HepG2 (cell line): Measurements from ENCODE around the gene NPSR1. TPM values are rescaled to one million over a fixed set of nuclear protein-coding genes. Genes with fewer than 3 reads are reported as not detected.
A peak's percentile ranks its signal among the peaks of the same experiment; 100 is the strongest.
"Not testable (repeated sequence)": the region's sequence is repeated elsewhere in the genome, so short reads cannot be mapped to it uniquely, and the experiment has no call there.

Source experiments
- ATAC-seq: fragments of 200-7000 bp; cut with Tn5 transposase; 3 replicates; pipeline ENCODE4 v1.9.1; 2020; ENCODE audit warnings: mild to moderate bottlenecking, moderate library complexity
- BruUV-seq: library from RNA; stranded (reverse); fragments of 400-500 nt; replicated peaks from 2 replicates; lab custom pipeline; 2021; lab: Mats Ljungman, UMichigan
- CTCF ChIA-PET: fragments of 300-600 bp; formaldehyde crosslinking; extraction: SDS; loops from one replicate; lab custom pipeline; 2021; ENCODE audit warnings: low total read pairs, inconsistent platforms, low intra/inter-chr PET ratio; lab: Yijun Ruan, JAX
- POLR2A ChIA-PET: fragments of 350-600 bp; sonication (Branson Sonifier 250); formaldehyde crosslinking; loops from one replicate; lab custom pipeline; 2020; ENCODE audit warnings: antibody characterized with exemption, inconsistent platforms; lab: Yijun Ruan, JAX
- DNase-seq: peaks from one replicate; pipeline ENCODE4 v3.0.0-alpha.2; 2015; ENCODE audit warnings: low spot score
- FAIRE-seq: peaks from 3 replicates; lab custom pipeline; 2011; peaks lifted over from hg19 to GRCh38; lab: Jason Lieb, UNC
- H2AFZ ChIP-seq: one replicate; pipeline ENCODE4 v1.6.1; 2011; ENCODE audit warnings: low read length, inconsistent platforms
- H3K27ac ChIP-seq: fragments of 300-600 bp; 3 replicates; pipeline ENCODE4 v1.8.0; 2011; ENCODE audit warnings: mixed run types, mild to moderate bottlenecking, mixed read lengths, low read length, inconsistent platforms; ENCODE audit not compliant: insufficient read depth; ENCODE audit errors: extremely low read length
- H3K27me3 ChIP-seq, 2 experiments: fragments of 200-600 bp in 1 of 2; 2 replicates in 1 of 2; 3 replicates in 1 of 2; pipeline versions ENCODE4 v1.6.0 to v1.8.0; 2011; ENCODE audit warnings: low read length in 2 of 2, mild to moderate bottlenecking in 2 of 2, moderate library complexity in 2 of 2, inconsistent platforms in 1 of 2; ENCODE audit not compliant: insufficient read depth in 2 of 2, control insufficient read depth in 1 of 2
- H3K36me3 ChIP-seq, 2 experiments: fragments of 200-600 bp in 1 of 2; replicated peaks in 1 of 2; 2 replicates in 1 of 2; 3 replicates in 1 of 2; pipeline versions ENCODE4 v1.5.1 to v1.8.0; 2011; ENCODE audit warnings: low read length in 2 of 2, inconsistent platforms in 1 of 2; ENCODE audit not compliant: insufficient read depth in 2 of 2, control insufficient read depth in 1 of 2
- H3K4me1 ChIP-seq: 2 replicates; pipeline ENCODE4 v1.5.1; 2012; ENCODE audit warnings: low read length, inconsistent platforms; ENCODE audit not compliant: insufficient read depth
- H3K4me2 ChIP-seq: 2 replicates; pipeline ENCODE4 v1.6.0; 2011; ENCODE audit warnings: low read depth, low read length, inconsistent platforms
- H3K4me3 ChIP-seq, 3 experiments: fragments of 200-600 bp in 1 of 3; sonication (generic), shearing (Covaris generic) in 1 of 3; replicated peaks in 1 of 3; 2 replicates each; pipeline ENCODE4 v1.5.1; 2011 to 2016; ENCODE audit warnings: low read length in 3 of 3, inconsistent platforms in 2 of 3, low read depth in 2 of 3, mild to moderate bottlenecking in 2 of 3, control low read depth in 1 of 3, mixed read lengths in 1 of 3; ENCODE audit not compliant: insufficient read depth in 1 of 3
- H3K79me2 ChIP-seq: one replicate; pipeline ENCODE4 v1.6.1; 2011; ENCODE audit warnings: low read length, inconsistent platforms; ENCODE audit not compliant: insufficient read depth
- H3K9ac ChIP-seq: 2 replicates; pipeline ENCODE4 v1.6.0; 2011; ENCODE audit warnings: mild to moderate bottlenecking, low read depth, low read length, inconsistent platforms; ENCODE audit not compliant: insufficient read depth
- H3K9me3 ChIP-seq: 2 replicates; pipeline ENCODE4 v1.5.1; 2012; ENCODE audit warnings: mild to moderate bottlenecking, low read length
- H4K20me1 ChIP-seq: 2 replicates; pipeline ENCODE4 v1.6.0; 2011; ENCODE audit warnings: inconsistent platforms, mild to moderate bottlenecking, low read length, moderate library complexity; ENCODE audit not compliant: insufficient read depth
- HDAC1 ChIP-seq: sonication (generic); formaldehyde crosslinking; IDR thresholded peaks from 2 replicates; pipeline ENCODE4 v1.5.1; 2020; ENCODE audit warnings: mild to moderate bottlenecking, missing genetic modification reagents
- HNF4A ChIP-seq: sonication (generic); formaldehyde crosslinking; IDR thresholded peaks from 2 replicates; pipeline ENCODE4 v1.4.0; 2020; ENCODE audit warnings: missing genetic modification reagents
- HOXA3 ChIP-seq: sonication (generic); formaldehyde crosslinking; IDR thresholded peaks from 2 replicates; pipeline ENCODE4 v1.5.0; 2020; ENCODE audit warnings: missing genetic modification reagents
- MTERF4 ChIP-seq: sonication (generic); formaldehyde crosslinking; IDR thresholded peaks from 2 replicates; pipeline ENCODE4 v1.8.0; 2023; ENCODE audit warnings: mild to moderate bottlenecking, missing genetic modification reagents
- NONO ChIP-seq, 2 experiments: fragments of 450-650 bp in 1 of 2; sonication (generic) in 1 of 2; formaldehyde crosslinking in 1 of 2; IDR thresholded peaks in 1 of 2; conservative IDR thresholded peaks in 1 of 2; 2 replicates each; pipeline versions ENCODE4 v1.6.1 to v1.8.0; 2017 to 2022; ENCODE audit warnings: mild to moderate bottlenecking in 1 of 2, missing genetic modification reagents in 1 of 2, moderate library complexity in 1 of 2
- SALL1 ChIP-seq: sonication (generic); formaldehyde crosslinking; IDR thresholded peaks from 2 replicates; pipeline ENCODE4 v1.8.0; 2022; ENCODE audit warnings: mild to moderate bottlenecking, missing genetic modification reagents
- SAP130 ChIP-seq: IDR thresholded peaks from 2 replicates; pipeline ENCODE4 v1.6.1; 2016; ENCODE audit warnings: low read depth
- TAF1 ChIP-seq: sonication (generic); formaldehyde crosslinking; IDR thresholded peaks from 2 replicates; pipeline ENCODE4 v1.4.0; 2020; ENCODE audit warnings: missing genetic modification reagents
- THAP11 ChIP-seq: IDR thresholded peaks from 2 replicates; pipeline ENCODE4 v1.6.1; 2016; ENCODE audit warnings: missing biosample characterization, missing genetic modification reagents
- ZNF160 ChIP-seq: sonication (generic); formaldehyde crosslinking; IDR thresholded peaks from 2 replicates; pipeline ENCODE4 v1.8.0; 2022; ENCODE audit warnings: mild to moderate bottlenecking, inconsistent platforms, missing genetic modification reagents
- ZNF564 ChIP-seq: sonication (generic); formaldehyde crosslinking; IDR thresholded peaks from 2 replicates; pipeline ENCODE4 v1.8.1; 2023; ENCODE audit warnings: mild to moderate bottlenecking, missing genetic modification reagents
- ZNF670 ChIP-seq: sonication (generic); formaldehyde crosslinking; IDR thresholded peaks from 2 replicates; pipeline ENCODE4 v1.8.0; 2022; ENCODE audit warnings: mild to moderate bottlenecking, missing genetic modification reagents, borderline replicate concordance
- ZSCAN21 ChIP-seq: sonication (generic); formaldehyde crosslinking; IDR thresholded peaks from 2 replicates; pipeline ENCODE4 v1.8.0; 2022; ENCODE audit warnings: mild to moderate bottlenecking, missing genetic modification reagents, moderate library complexity, borderline replicate concordance
- WGBS: methylation state at CpG from one replicate; pipeline ENCODE4 v1.1.6; 2017; ENCODE audit warnings: low lambda C conversion rate; 5-methylcytosine and 5-hydroxymethylcytosine counted together
- in situ Hi-C: cut with HindIII; loops from 2 replicates; pipeline ENCODE4 v1.10.0; 2017; ENCODE audit warnings: low pct_unique_long_range_greater_than_20kb; ENCODE audit not compliant: extremely low pct_ligation_motif_present
- intact Hi-C: fragments of 100-400 bp; cut with micrococcal nuclease; formaldehyde crosslinking; loops from one replicate; pipeline ENCODE4 v1.10.0; 2022; ENCODE audit not compliant: unreplicated experiment
- polyA plus RNA-seq, 8 experiments: library from polyadenylated mRNA; depleted of rRNA in 3 of 8; stranded (reverse) in 7 of 8; unstranded in 1 of 8; fragments of >200 nt; fragmentation: Illumina TruSeq in 4 of 8; extraction: Trizol in 4 of 8; gene quantifications; 2 replicates each; pipeline versions ENCODE4 v1.2.1 to v1.2.3, GENCODE V29; 2011 to 2016; ENCODE audit warnings: low read depth in 4 of 8, missing spikeins in 1 of 8, mixed read lengths in 1 of 8; ENCODE audit not compliant: insufficient read depth in 1 of 8
- total RNA-seq, 5 experiments: library from RNA; depleted of rRNA; stranded (reverse); fragments of >200 nt; fragmentation: Illumina TruSeq; extraction: Trizol; gene quantifications; 2 replicates each; pipeline ENCODE4 v1.2.3, GENCODE V29; 2016; ENCODE audit warnings: low read depth in 1 of 5
- TF ChIP-seq, protein P1 (sequence below): IDR thresholded peaks from 2 replicates; pipeline ENCODE4 v1.6.1; 2018; ENCODE audit warnings: missing genetic modification reagents, mild to moderate bottlenecking, missing compliant biosample characterization
- TF ChIP-seq, protein P2 (sequence below): sonication (generic); formaldehyde crosslinking; conservative IDR thresholded peaks from 2 replicates; pipeline ENCODE4 v1.4.0; 2020; ENCODE audit warnings: mild to moderate bottlenecking, missing genetic modification reagents, moderate library complexity
- TF ChIP-seq, protein P3 (sequence below): IDR thresholded peaks from 2 replicates; pipeline ENCODE4 v1.6.1; 2016; ENCODE audit warnings: missing genetic modification reagents, missing compliant biosample characterization

The NPSR1 gene
- total and polyA plus RNA-seq, 2 of the 13 experiments (the other 11 are each of a cell fraction or from before 2014, with no cell fraction given) = not detected

- H3K9me3 ChIP-seq; H3K9ac ChIP-seq; CTCF ChIA-PET; H4K20me1 ChIP-seq; H3K27ac ChIP-seq; BruUV-seq; H3K27me3 ChIP-seq; intact Hi-C loops; in situ Hi-C loops; H3K79me2 ChIP-seq; H3K36me3 ChIP-seq; TF ChIP-seq NONO (IDR thresholded peaks at IDR 0.05): not testable (repeated sequence)
- POLR2A ChIA-PET = interaction anchor here (0.8 to 1.1 kb wide), 2 partner anchors 15 to 66 kb away, joined by 3 read pairs; no protein-coding TSS in a partner anchor
- peak; percentile 80 for DNase-seq
- Histone ChIP-seq H3K4me1 (peaks cover 15% of the 10 kb centered on the region), H3K4me2 (peak overlapping the region; percentile 63), H3K4me3 (peak overlapping the region in 1 of 3 experiments; percentile 33; a peak in 3 of 6 replicates), H2AFZ (peak overlapping the region; percentile 68)
- ATAC-seq = peak; percentile 99
- peak; percentile 77 for FAIRE-seq
- under 1% methylated on average over 5 of the region's 7 CpGs for WGBS
- TF ChIP-seq HOXA3 (peak; percentile 47; the same call in 1 of the 2 replicates), THAP11 (CRISPR knock-in tag) (0 out of 2 replicates have a peak, but pooled peaks have one; percentile 17), MTERF4 (CRISPR knock-in tag) (0 out of 2 replicates have a peak, but pooled peaks have one; percentile 56), ZNF564 (peak; percentile 47; the same call in 1 of the 2 replicates), SALL1 (CRISPR knock-in tag) (peak; percentile 61; the same call in 1 of the 2 replicates), HDAC1 (CRISPR knock-in tag) (peak; percentile 53; the same call in 1 of the 2 replicates), HNF4A (CRISPR knock-in tag) (peak; percentile 10; the same call in 1 of the 2 replicates), ZSCAN21 (CRISPR knock-in tag) (peak; percentile 63; the same call in 1 of the 2 replicates), SAP130 (CRISPR knock-in tag) (peak; percentile 46; the same call in 1 of the 2 replicates), ZNF670 (peak; percentile 57; the same call in 1 of the 2 replicates), ZNF160 (CRISPR knock-in tag) (0 out of 2 replicates have a peak, but pooled peaks have one; percentile 39), NONO (CRISPR knock-in tag; conservative IDR thresholded peaks at IDR 0.05) (0 out of 2 replicates have a peak, but pooled peaks have one; percentile 35), TAF1 (CRISPR knock-in tag) (peak; percentile 28; the same call in 1 of the 2 replicates)
- TF ChIP-seq, protein P1, sequence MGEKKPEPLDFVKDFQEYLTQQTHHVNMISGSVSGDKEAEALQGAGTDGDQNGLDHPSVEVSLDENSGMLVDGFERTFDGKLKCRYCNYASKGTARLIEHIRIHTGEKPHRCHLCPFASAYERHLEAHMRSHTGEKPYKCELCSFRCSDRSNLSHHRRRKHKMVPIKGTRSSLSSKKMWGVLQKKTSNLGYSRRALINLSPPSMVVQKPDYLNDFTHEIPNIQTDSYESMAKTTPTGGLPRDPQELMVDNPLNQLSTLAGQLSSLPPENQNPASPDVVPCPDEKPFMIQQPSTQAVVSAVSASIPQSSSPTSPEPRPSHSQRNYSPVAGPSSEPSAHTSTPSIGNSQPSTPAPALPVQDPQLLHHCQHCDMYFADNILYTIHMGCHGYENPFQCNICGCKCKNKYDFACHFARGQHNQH (CRISPR knock-in tag) = peak; percentile 41; the same call in 1 of the 2 replicates
- TF ChIP-seq, protein P2, sequence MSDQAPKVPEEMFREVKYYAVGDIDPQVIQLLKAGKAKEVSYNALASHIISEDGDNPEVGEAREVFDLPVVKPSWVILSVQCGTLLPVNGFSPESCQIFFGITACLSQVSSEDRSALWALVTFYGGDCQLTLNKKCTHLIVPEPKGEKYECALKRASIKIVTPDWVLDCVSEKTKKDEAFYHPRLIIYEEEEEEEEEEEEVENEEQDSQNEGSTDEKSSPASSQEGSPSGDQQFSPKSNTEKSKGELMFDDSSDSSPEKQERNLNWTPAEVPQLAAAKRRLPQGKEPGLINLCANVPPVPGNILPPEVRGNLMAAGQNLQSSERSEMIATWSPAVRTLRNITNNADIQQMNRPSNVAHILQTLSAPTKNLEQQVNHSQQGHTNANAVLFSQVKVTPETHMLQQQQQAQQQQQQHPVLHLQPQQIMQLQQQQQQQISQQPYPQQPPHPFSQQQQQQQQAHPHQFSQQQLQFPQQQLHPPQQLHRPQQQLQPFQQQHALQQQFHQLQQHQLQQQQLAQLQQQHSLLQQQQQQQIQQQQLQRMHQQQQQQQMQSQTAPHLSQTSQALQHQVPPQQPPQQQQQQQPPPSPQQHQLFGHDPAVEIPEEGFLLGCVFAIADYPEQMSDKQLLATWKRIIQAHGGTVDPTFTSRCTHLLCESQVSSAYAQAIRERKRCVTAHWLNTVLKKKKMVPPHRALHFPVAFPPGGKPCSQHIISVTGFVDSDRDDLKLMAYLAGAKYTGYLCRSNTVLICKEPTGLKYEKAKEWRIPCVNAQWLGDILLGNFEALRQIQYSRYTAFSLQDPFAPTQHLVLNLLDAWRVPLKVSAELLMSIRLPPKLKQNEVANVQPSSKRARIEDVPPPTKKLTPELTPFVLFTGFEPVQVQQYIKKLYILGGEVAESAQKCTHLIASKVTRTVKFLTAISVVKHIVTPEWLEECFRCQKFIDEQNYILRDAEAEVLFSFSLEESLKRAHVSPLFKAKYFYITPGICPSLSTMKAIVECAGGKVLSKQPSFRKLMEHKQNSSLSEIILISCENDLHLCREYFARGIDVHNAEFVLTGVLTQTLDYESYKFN (CRISPR knock-in tag) = peak; percentile 36; the same call in 1 of the 2 replicates
- TF ChIP-seq, protein P3, sequence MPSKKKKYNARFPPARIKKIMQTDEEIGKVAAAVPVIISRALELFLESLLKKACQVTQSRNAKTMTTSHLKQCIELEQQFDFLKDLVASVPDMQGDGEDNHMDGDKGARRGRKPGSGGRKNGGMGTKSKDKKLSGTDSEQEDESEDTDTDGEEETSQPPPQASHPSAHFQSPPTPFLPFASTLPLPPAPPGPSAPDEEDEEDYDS (CRISPR knock-in tag) = peak; percentile 92
Measured at GRCh38 chr7:34814203-34814842, 156.3 kb downstream of the NPSR1 start.
